SK-N-SH (cell line): ENCODE measurements around the gene PECR. TPM values are rescaled to one million over a fixed set of nuclear protein-coding genes. Genes with fewer than 3 reads are reported as not detected.
A peak's percentile ranks its signal among the peaks of the same experiment; 100 is the strongest.

ENCODE experiments used
- CTCF ChIA-PET: fragments of 300-600, 350-600 bp; formaldehyde crosslinking; extraction: SDS; loops from one replicate; lab custom pipeline; 2021; lab: Yijun Ruan, JAX
- POLR2A ChIA-PET: fragments of 350-600 bp; sonication (Branson Sonifier 250); formaldehyde crosslinking; extraction: SDS; loops from one replicate; lab custom pipeline; 2020; ENCODE audit warnings: antibody characterized with exemption, inconsistent platforms; lab: Yijun Ruan, JAX
- DNase-seq: peaks from one replicate; pipeline ENCODE4 v3.0.0; 2012
- H2AFZ ChIP-seq: fragments of 200-600 bp; sonication (generic); 2 replicates; pipeline ENCODE4 v1.8.1; 2016; ENCODE audit warnings: antibody characterized with exemption, mild to moderate bottlenecking, low read depth
- H3F3A ChIP-seq: fragments of 200-600 bp; sonication (generic); replicated peaks from 2 replicates; pipeline ENCODE3; 2016; ENCODE audit warnings: antibody characterized with exemption, mild to moderate bottlenecking; ENCODE audit not compliant: insufficient read depth
- H3K27ac ChIP-seq, 2 experiments: fragments of 200-500 bp in 1 of 2; fragments of 200-600 bp in 1 of 2; sonication (Bioruptor generic) in 1 of 2; sonication (generic), shearing (Covaris generic) in 1 of 2; 2 replicates each; pipeline versions ENCODE4 v1.5.1 to v1.6.1; 2014 to 2016; ENCODE audit warnings: low read depth in 2 of 2, inconsistent platforms in 1 of 2, low read length in 1 of 2, mild to moderate bottlenecking in 1 of 2, mixed read lengths in 1 of 2
- H3K27me3 ChIP-seq: fragments of 200-600 bp; sonication (generic), shearing (Covaris generic); 2 replicates; pipeline ENCODE4 v1.6.1; 2016; ENCODE audit warnings: mixed run types; ENCODE audit not compliant: insufficient read depth
- H3K36me3 ChIP-seq, 2 experiments: fragments of 200-500 bp in 1 of 2; fragments of 200-600 bp in 1 of 2; sonication (Bioruptor generic) in 1 of 2; sonication (generic) in 1 of 2; replicated peaks in 1 of 2; 2 replicates each; pipeline versions ENCODE3 to v1.5.1; 2014 to 2016; ENCODE audit warnings: low read length in 1 of 2, mild to moderate bottlenecking in 1 of 2; ENCODE audit not compliant: insufficient read depth in 2 of 2, control insufficient read depth in 1 of 2
- H3K4me1 ChIP-seq, 2 experiments: fragments of 200-500 bp in 1 of 2; fragments of 200-600 bp in 1 of 2; sonication (Bioruptor generic) in 1 of 2; sonication (generic), shearing (Covaris generic) in 1 of 2; 2 replicates each; pipeline versions ENCODE4 v1.5.1 to v1.6.1; 2014 to 2016; ENCODE audit warnings: low read depth in 1 of 2, low read length in 1 of 2, mixed run types in 1 of 2; ENCODE audit not compliant: insufficient read depth in 2 of 2, control insufficient read depth in 1 of 2
- H3K4me2 ChIP-seq: fragments of 200-600 bp; sonication (generic), shearing (Covaris generic); 2 replicates; pipeline ENCODE4 v1.6.1; 2017; ENCODE audit warnings: mixed run types
- H3K4me3 ChIP-seq, 2 experiments: fragments of 200-500 bp in 1 of 2; fragments of 200-600 bp in 1 of 2; sonication (Bioruptor generic) in 1 of 2; sonication (generic), shearing (Covaris generic) in 1 of 2; 2 replicates each; pipeline versions ENCODE4 v1.5.1 to v1.8.1; 2014 to 2016; ENCODE audit warnings: low read depth in 2 of 2, inconsistent platforms in 1 of 2, low read length in 1 of 2, mild to moderate bottlenecking in 1 of 2, mixed read lengths in 1 of 2, moderate library complexity in 1 of 2
- H3K79me2 ChIP-seq: fragments of 200-600 bp; sonication (generic); 2 replicates; pipeline ENCODE4 v1.8.1; 2017; ENCODE audit warnings: mild to moderate bottlenecking; ENCODE audit not compliant: insufficient read depth
- H3K9ac ChIP-seq: fragments of 200-600 bp; sonication (generic); 2 replicates; pipeline ENCODE4 v1.6.1; 2017; ENCODE audit warnings: mixed run types
- H3K9me2 ChIP-seq: fragments of 200-600 bp; sonication (generic); 2 replicates; pipeline ENCODE4 v1.6.1; 2017; ENCODE audit warnings: mixed run types
- H3K9me3 ChIP-seq: fragments of 200-600 bp; sonication (generic); 2 replicates; pipeline ENCODE4 v1.6.1; 2017; ENCODE audit warnings: mixed run types, mild to moderate bottlenecking, moderate library complexity
- H4K20me1 ChIP-seq: fragments of 200-600 bp; sonication (generic); 2 replicates; pipeline ENCODE4 v1.6.1; 2017; ENCODE audit warnings: mild to moderate bottlenecking, mixed run types; ENCODE audit not compliant: insufficient read depth
- CHD2 ChIP-seq: fragments of 150-350 bp; IDR thresholded peaks from 2 replicates; pipeline ENCODE4 v1.6.1; 2018; ENCODE audit warnings: low read length; ENCODE audit not compliant: partially characterized antibody
- ELF1 ChIP-seq: IDR thresholded peaks from 2 replicates; pipeline ENCODE4 v1.4.0; 2012
- EP300 ChIP-seq, 2 experiments: IDR thresholded peaks; 2 replicates each; pipeline versions ENCODE4 v1.4.0 to v1.6.1; 2012; ENCODE audit warnings: borderline replicate concordance in 1 of 2, low read depth in 1 of 2, low read length in 1 of 2
- EZH2phosphoT487 ChIP-seq: fragments of 200-600 bp; sonication (generic); IDR thresholded peaks from 2 replicates; pipeline ENCODE4 v1.6.1; 2017; ENCODE audit warnings: low read depth, mixed run types, mild to moderate bottlenecking, antibody characterized with exemption, moderate library complexity, borderline replicate concordance
- FOSL2 ChIP-seq: IDR thresholded peaks from 2 replicates; pipeline ENCODE4 v1.4.0; 2012; ENCODE audit warnings: low read depth, mild to moderate bottlenecking, moderate library complexity, borderline replicate concordance
- FOXJ3 ChIP-seq: sonication (generic); formaldehyde crosslinking; IDR thresholded peaks from 2 replicates; pipeline ENCODE4 v1.5.1; 2020; ENCODE audit warnings: mild to moderate bottlenecking, missing genetic modification reagents
- FOXM1 ChIP-seq: IDR thresholded peaks from 2 replicates; pipeline ENCODE4 v1.4.0; 2012; ENCODE audit warnings: low read depth, mild to moderate bottlenecking
- GATA2 ChIP-seq: sonication (generic); formaldehyde crosslinking; IDR thresholded peaks from 2 replicates; pipeline ENCODE4 v1.5.0; 2020; ENCODE audit warnings: mild to moderate bottlenecking, missing genetic modification reagents
- JUND ChIP-seq: IDR thresholded peaks from 2 replicates; pipeline ENCODE4 v1.4.0; 2012
- MXI1 ChIP-seq: IDR thresholded peaks from 2 replicates; pipeline ENCODE4 v1.6.1; 2012; ENCODE audit warnings: mild to moderate bottlenecking, low read depth, low read length, improper control_type of control experiment
- NFIC ChIP-seq: IDR thresholded peaks from 2 replicates; pipeline ENCODE4 v1.4.0; 2012; ENCODE audit warnings: borderline replicate concordance
- NRF1 ChIP-seq: IDR thresholded peaks from 2 replicates; pipeline ENCODE4 v1.6.1; 2012; ENCODE audit warnings: low read depth, mild to moderate bottlenecking, low read length
- RAD21 ChIP-seq: IDR thresholded peaks from 2 replicates; pipeline ENCODE4 v1.6.1; 2012; ENCODE audit warnings: mild to moderate bottlenecking, low read length
- RCOR1 ChIP-seq: fragments of 150-350 bp; IDR thresholded peaks from 2 replicates; pipeline ENCODE4 v1.6.1; 2017; ENCODE audit warnings: antibody characterized with exemption, low read length
- RFX5 ChIP-seq: IDR thresholded peaks from 2 replicates; pipeline ENCODE4 v1.6.1; 2012; ENCODE audit warnings: mild to moderate bottlenecking, improper control_type of control experiment, low read length
- RXRA ChIP-seq: IDR thresholded peaks from 2 replicates; pipeline ENCODE4 v1.4.0; 2012; ENCODE audit warnings: low read depth, mild to moderate bottlenecking, borderline replicate concordance
- SIN3A ChIP-seq: IDR thresholded peaks from 2 replicates; pipeline ENCODE4 v1.6.1; 2012; ENCODE audit warnings: low read depth, mild to moderate bottlenecking, low read length, moderate library complexity, borderline replicate concordance
- SMC3 ChIP-seq: IDR thresholded peaks from 2 replicates; pipeline ENCODE4 v1.6.1; 2012; ENCODE audit warnings: low read depth, low read length, improper control_type of control experiment
- YY1 ChIP-seq: IDR thresholded peaks from 2 replicates; pipeline ENCODE4 v1.4.0; 2012; ENCODE audit warnings: low read depth, mild to moderate bottlenecking
- WGBS: methylation state at CpG from one replicate; pipeline ENCODE4 v1.1.6; 2017; ENCODE audit warnings: low lambda C conversion rate; 5-methylcytosine and 5-hydroxymethylcytosine counted together
- polyA plus RNA-seq, 3 experiments: library from polyadenylated mRNA; depleted of rRNA; stranded (reverse); fragments of >200 nt; gene quantifications; 2 replicates each; pipeline ENCODE4 v1.2.3, GENCODE V29; 2012
- TF ChIP-seq, protein P1 (sequence below): IDR thresholded peaks from 2 replicates; pipeline ENCODE4 v1.4.0; 2012; ENCODE audit warnings: low read depth, borderline replicate concordance
- TF ChIP-seq, protein P2 (sequence below): IDR thresholded peaks from 2 replicates; pipeline ENCODE4; 2012
- TF ChIP-seq, protein P3 (sequence below): IDR thresholded peaks from 2 replicates; pipeline ENCODE4 v1.4.0; 2012; ENCODE audit warnings: low read depth

PECR gene
- polyA plus RNA-seq, 1 of the 3 experiments (the other 2 are of a cell fraction): 18.6 TPM

GRCh38 chr2:216017365-216017764, 64.2 kb downstream of the PECR start:
- Histone ChIP-seq H2AFZ (no peak overlapping the region), H3K9me2 (no peaks in the 10 kb centered on the region), H3K79me2 (no peaks in the 10 kb centered on the region), H3K27me3 (no peaks in the 10 kb centered on the region), H4K20me1 (no peaks in the 10 kb centered on the region), H3K27ac (peak overlapping the region in 1 of 2 experiments; percentile 0; a peak in 1 of 4 replicates), H3K9me3 (no peaks in the 10 kb centered on the region), H3F3A (peaks cover 9% of the 10 kb centered on the region), H3K4me2 (no peak overlapping the region), H3K9ac (no peak overlapping the region), H3K36me3 (no peaks in the 10 kb centered on the region), H3K4me3 (no peak overlapping the region), H3K4me1 (peaks cover 0 to 11% of the 10 kb centered on the region in 2 experiments; a peak in 3 of 4 replicates)
- 63% methylated on average over 4 of the region's 4 CpGs for WGBS
- POLR2A ChIA-PET: no interaction called here
- DNase-seq: peak; percentile 63
- CTCF ChIA-PET: interaction anchor here (3.2 to 11.7 kb wide), 2 partner anchors 17 to 66 kb away, joined by 15 to 109 read pairs; no protein-coding TSS in a partner anchor
- TF ChIP-seq FOXM1: no peak
- TF ChIP-seq, protein P1, sequence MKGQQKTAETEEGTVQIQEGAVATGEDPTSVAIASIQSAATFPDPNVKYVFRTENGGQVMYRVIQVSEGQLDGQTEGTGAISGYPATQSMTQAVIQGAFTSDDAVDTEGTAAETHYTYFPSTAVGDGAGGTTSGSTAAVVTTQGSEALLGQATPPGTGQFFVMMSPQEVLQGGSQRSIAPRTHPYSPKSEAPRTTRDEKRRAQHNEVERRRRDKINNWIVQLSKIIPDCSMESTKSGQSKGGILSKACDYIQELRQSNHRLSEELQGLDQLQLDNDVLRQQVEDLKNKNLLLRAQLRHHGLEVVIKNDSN: peak; percentile 36; the same call in 1 of the 2 replicates
- TF ChIP-seq EP300 (IDR thresholded peaks at IDR 0.05; ENCODE audit: borderline replicate concordance in 1 of 2, low read depth in 1 of 2, low read length in 1 of 2): 0 out of 4 replicates have a peak, but pooled peaks of 1 of the 2 experiments have one; percentile 8
- TF ChIP-seq MXI1: peak; percentile 22; the same call in 1 of the 2 replicates
- 0 out of 2 replicates have a peak, but pooled peaks have one; percentile 6 for TF ChIP-seq FOSL2
- TF ChIP-seq RCOR1: 0 out of 2 replicates have a peak, but pooled peaks have one; percentile 11
- no peak for TF ChIP-seq RAD21
- TF ChIP-seq, protein P2, sequence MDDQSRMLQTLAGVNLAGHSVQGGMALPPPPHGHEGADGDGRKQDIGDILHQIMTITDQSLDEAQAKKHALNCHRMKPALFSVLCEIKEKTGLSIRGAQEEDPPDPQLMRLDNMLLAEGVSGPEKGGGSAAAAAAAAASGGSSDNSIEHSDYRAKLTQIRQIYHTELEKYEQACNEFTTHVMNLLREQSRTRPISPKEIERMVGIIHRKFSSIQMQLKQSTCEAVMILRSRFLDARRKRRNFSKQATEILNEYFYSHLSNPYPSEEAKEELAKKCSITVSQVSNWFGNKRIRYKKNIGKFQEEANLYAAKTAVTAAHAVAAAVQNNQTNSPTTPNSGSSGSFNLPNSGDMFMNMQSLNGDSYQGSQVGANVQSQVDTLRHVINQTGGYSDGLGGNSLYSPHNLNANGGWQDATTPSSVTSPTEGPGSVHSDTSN: no peak
- TF ChIP-seq RFX5: no peak
- TF ChIP-seq, protein P3, sequence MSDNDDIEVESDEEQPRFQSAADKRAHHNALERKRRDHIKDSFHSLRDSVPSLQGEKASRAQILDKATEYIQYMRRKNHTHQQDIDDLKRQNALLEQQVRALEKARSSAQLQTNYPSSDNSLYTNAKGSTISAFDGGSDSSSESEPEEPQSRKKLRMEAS: 0 out of 2 replicates have a peak, but pooled peaks have one; percentile 17

- no peaks in the 10 kb centered on the region for H3K9me2 ChIP-seq
- no peak for DNase-seq
- no peaks in the 10 kb centered on the region for H3K27me3 ChIP-seq
- peaks cover 17% of the 10 kb centered on the region for H3F3A ChIP-seq
- H2AFZ ChIP-seq: no peak overlapping the region
- no peaks in the 10 kb centered on the region for H4K20me1 ChIP-seq
- H3K9me3 ChIP-seq: no peaks in the 10 kb centered on the region
- no peak overlapping the region; a peak in 1 of 4 replicates for H3K27ac ChIP-seq
- H3K36me3 ChIP-seq: no peaks in the 10 kb centered on the region
- no peak overlapping the region for H3K4me3 ChIP-seq
- no peak overlapping the region for H3K4me2 ChIP-seq
- ChIA-PET POLR2A (no interaction called here), CTCF (interaction anchor here (1.0 to 11.7 kb wide), 4 partner anchors 18 to 90 kb away, joined by 3 to 109 read pairs (median 4); no protein-coding TSS in a partner anchor)
- WGBS: 76% methylated on average over 1 of the region's 1 CpG
- H3K79me2 ChIP-seq: no peaks in the 10 kb centered on the region
- no peak overlapping the region for H3K9ac ChIP-seq
- H3K4me1 ChIP-seq: peaks cover 0 to 14% of the 10 kb centered on the region in 2 experiments; a peak in 3 of 4 replicates
- TF ChIP-seq, protein P1: no peak
- TF ChIP-seq, protein P2: no peak
- no peak for TF ChIP-seq EZH2phosphoT487
- TF ChIP-seq FOXJ3 (CRISPR knock-in tag): no peak
- TF ChIP-seq GATA2 (CRISPR knock-in tag): no peak
- TF ChIP-seq ELF1: no peak
- TF ChIP-seq SMC3: no peak
- TF ChIP-seq RFX5: no peak
- TF ChIP-seq RAD21: no peak
- no peak for TF ChIP-seq YY1
- no peak for TF ChIP-seq RXRA
- TF ChIP-seq JUND: no peak
- TF ChIP-seq SIN3A: no peak
- TF ChIP-seq CHD2: no peak
- TF ChIP-seq NRF1: no peak
- no peak for TF ChIP-seq NFIC
- TF ChIP-seq, protein P3: no peak
These were observed 65.0 kb downstream of the PECR start for GRCh38 chr2:216016581-216016980.
